H1 (cell line): ENCODE measurements around the gene CSRP1. TPM values are rescaled to one million over a fixed set of nuclear protein-coding genes. Genes with fewer than 3 reads are reported as not detected.

Experiments used
- CTCF ChIA-PET: fragments of 300-600 bp; sonication (Branson Sonifier 250); formaldehyde crosslinking; loops from one replicate; lab custom pipeline; 2021; ENCODE audit not compliant: partially characterized antibody; lab: Charles Lee
- POLR2A ChIA-PET: fragments of 300-600 bp; sonication (Branson Sonifier 250); formaldehyde crosslinking; loops from one replicate; lab custom pipeline; 2021; ENCODE audit warnings: inconsistent platforms; ENCODE audit not compliant: partially characterized antibody; lab: Charles Lee
- DNase-seq, 2 experiments: peaks; one replicate each; pipeline versions ENCODE4 v3.0.0 to v3.0.0-alpha.2; 2010 to 2022; ENCODE audit warnings: low spot score in 2 of 2, low read depth in 1 of 2, mixed read lengths in 1 of 2
- FAIRE-seq: peaks from 2 replicates; lab custom pipeline; 2011; peaks lifted over from hg19 to GRCh38; lab: Jason Lieb, UNC
- H2AFZ ChIP-seq: 2 replicates; pipeline ENCODE4 v1.8.1; 2012; ENCODE audit warnings: low read length, inconsistent platforms
- H2AK5ac ChIP-seq: 2 replicates; pipeline ENCODE4 v1.6.1; 2013; ENCODE audit warnings: low read depth, low read length
- H2BK120ac ChIP-seq: replicated peaks from 2 replicates; pipeline ENCODE3; 2013; ENCODE audit warnings: low read depth, low read length, inconsistent platforms
- H2BK12ac ChIP-seq: 2 replicates; pipeline ENCODE4 v1.6.1; 2013; ENCODE audit warnings: low read depth, low read length
- H2BK15ac ChIP-seq: 2 replicates; pipeline ENCODE4 v1.6.1; 2013; ENCODE audit warnings: low read length
- H2BK20ac ChIP-seq: 2 replicates; pipeline ENCODE4 v1.6.1; 2013; ENCODE audit warnings: low read length
- H2BK5ac ChIP-seq: 2 replicates; pipeline ENCODE4 v1.6.1; 2013; ENCODE audit warnings: low read depth, low read length
- H3K14ac ChIP-seq: 2 replicates; pipeline ENCODE4 v1.6.1; 2013; ENCODE audit warnings: inconsistent platforms; ENCODE audit not compliant: insufficient read length
- H3K18ac ChIP-seq: 2 replicates; pipeline ENCODE4 v1.6.1; 2013; ENCODE audit warnings: low read length; ENCODE audit errors: extremely low read depth
- H3K23ac ChIP-seq: 2 replicates; pipeline ENCODE4 v1.6.1; 2013; ENCODE audit warnings: inconsistent platforms; ENCODE audit not compliant: insufficient read length
- H3K23me2 ChIP-seq: 2 replicates; pipeline ENCODE4 v1.6.1; 2013; ENCODE audit warnings: low read depth, low read length
- H3K27ac ChIP-seq: 2 replicates; pipeline ENCODE4 v1.6.1; 2011; ENCODE audit warnings: low read depth, low read length, inconsistent platforms
- H3K27me3 ChIP-seq, 4 experiments: replicated peaks in 1 of 4; 1 replicate in 1 of 4; 2 replicates in 3 of 4; pipeline versions ENCODE4 v1.6.1 to v1.8.1; 2011 to 2013; ENCODE audit warnings: low read length in 3 of 4, mild to moderate bottlenecking in 3 of 4, inconsistent platforms in 2 of 4, mixed read lengths in 2 of 4, moderate library complexity in 1 of 4; ENCODE audit not compliant: control insufficient read depth in 3 of 4, insufficient read depth in 3 of 4; ENCODE audit errors: extremely low read depth in 1 of 4
- H3K36me3 ChIP-seq, 4 experiments: 2 replicates each; pipeline versions ENCODE4 v1.6.1 to v1.8.1; 2011 to 2013; ENCODE audit warnings: mild to moderate bottlenecking in 4 of 4, low read length in 3 of 4, moderate library complexity in 2 of 4, control low read depth in 1 of 4, inconsistent platforms in 1 of 4; ENCODE audit not compliant: insufficient read depth in 4 of 4, control insufficient read depth in 2 of 4
- H3K4ac ChIP-seq: replicated peaks from 2 replicates; pipeline ENCODE3; 2013; ENCODE audit warnings: low read length, low read depth, mixed read lengths, inconsistent platforms; ENCODE audit not compliant: insufficient read length
- H3K4me1 ChIP-seq, 4 experiments: replicated peaks in 1 of 4; 1 replicate in 1 of 4; 2 replicates in 3 of 4; pipeline versions ENCODE4 v1.6.1 to v1.8.1; 2011 to 2013; ENCODE audit warnings: low read length in 3 of 4, inconsistent platforms in 2 of 4, mixed read lengths in 1 of 4; ENCODE audit not compliant: insufficient read depth in 4 of 4, control insufficient read depth in 3 of 4
- H3K4me2 ChIP-seq, 2 experiments: 2 replicates each; pipeline versions ENCODE4 v1.6.1 to v1.8.1; 2011 to 2013; ENCODE audit warnings: low read depth in 2 of 2, low read length in 2 of 2, control low read depth in 1 of 2, inconsistent platforms in 1 of 2, mild to moderate bottlenecking in 1 of 2; ENCODE audit not compliant: insufficient read depth in 1 of 2
- H3K4me3 ChIP-seq, 4 experiments: fragments of 200-600, 300-600 bp in 1 of 4; sonication (generic), shearing (Covaris generic), sonication (Bioruptor Twin) in 1 of 4; 2 replicates each; pipeline versions ENCODE4 v1.5.1 to v1.8.1; 2011 to 2016; ENCODE audit warnings: low read length in 4 of 4, low read depth in 3 of 4, control low read depth in 2 of 4, inconsistent platforms in 2 of 4, mild to moderate bottlenecking in 2 of 4, mixed read lengths in 1 of 4, moderate library complexity in 1 of 4; ENCODE audit not compliant: insufficient read depth in 2 of 4; ENCODE audit errors: extremely low read depth in 1 of 4
- H3K56ac ChIP-seq: replicated peaks from 2 replicates; pipeline ENCODE3; 2013; ENCODE audit warnings: low read depth, mild to moderate bottlenecking, mixed read lengths, low read length, inconsistent platforms; ENCODE audit not compliant: insufficient read length
- H3K79me1 ChIP-seq: 2 replicates; pipeline ENCODE4 v1.6.1; 2013; ENCODE audit warnings: low read depth, low read length, control low read depth
- H3K79me2 ChIP-seq, 2 experiments: 2 replicates each; pipeline versions ENCODE4 v1.6.1 to v1.8.1; 2012 to 2013; ENCODE audit warnings: low read length in 2 of 2, mild to moderate bottlenecking in 2 of 2, inconsistent platforms in 1 of 2; ENCODE audit not compliant: insufficient read depth in 2 of 2, control insufficient read depth in 1 of 2
- H3K9ac ChIP-seq, 4 experiments: replicated peaks in 1 of 4; 1 replicate in 1 of 4; 2 replicates in 3 of 4; pipeline versions ENCODE4 v1.6.1 to v1.8.1; 2011 to 2013; ENCODE audit warnings: low read depth in 3 of 4, low read length in 3 of 4, control low read depth in 2 of 4, mild to moderate bottlenecking in 2 of 4, moderate library complexity in 2 of 4, inconsistent platforms in 1 of 4; ENCODE audit errors: extremely low read depth in 1 of 4
- H3K9me3 ChIP-seq, 2 experiments: 2 replicates each; pipeline versions ENCODE4 v1.6.1 to v1.8.1; 2012 to 2013; ENCODE audit warnings: mild to moderate bottlenecking in 2 of 2, moderate library complexity in 2 of 2, control low read depth in 1 of 2, inconsistent platforms in 1 of 2, low read depth in 1 of 2, low read length in 1 of 2, mixed read lengths in 1 of 2; ENCODE audit not compliant: insufficient read depth in 2 of 2
- H4K20me1 ChIP-seq, 2 experiments: replicated peaks in 1 of 2; 2 replicates each; pipeline versions ENCODE3 to v1.8.1; 2011 to 2013; ENCODE audit warnings: inconsistent platforms in 2 of 2, low read length in 2 of 2, mild to moderate bottlenecking in 1 of 2; ENCODE audit not compliant: insufficient read depth in 2 of 2, control insufficient read depth in 1 of 2
- H4K5ac ChIP-seq: 2 replicates; pipeline ENCODE4 v1.6.1; 2013; ENCODE audit warnings: low read length, low read depth, mixed read lengths, inconsistent platforms; ENCODE audit not compliant: insufficient read length
- H4K8ac ChIP-seq: 2 replicates; pipeline ENCODE4 v1.8.0; 2013; ENCODE audit warnings: mild to moderate bottlenecking, moderate library complexity, low read length, inconsistent platforms; ENCODE audit not compliant: insufficient read depth; ENCODE audit errors: extremely low read depth
- H4K91ac ChIP-seq: replicated peaks from 2 replicates; pipeline ENCODE3; 2013; ENCODE audit warnings: low read length, mixed read lengths, inconsistent platforms; ENCODE audit not compliant: insufficient read length
- CEBPB ChIP-seq: IDR thresholded peaks from 2 replicates; pipeline ENCODE4 v1.6.1; 2012; ENCODE audit warnings: low read depth, low read length
- CREB1 ChIP-seq: IDR thresholded peaks from 2 replicates; pipeline ENCODE4 v1.6.1; 2012; ENCODE audit warnings: inconsistent platforms
- FOSL1 ChIP-seq: IDR thresholded peaks from 2 replicates; pipeline ENCODE4 v1.6.1; 2011; ENCODE audit warnings: mild to moderate bottlenecking, low read depth, low read length, moderate library complexity; ENCODE audit not compliant: insufficient read depth
- GTF2F1 ChIP-seq: IDR thresholded peaks from 2 replicates; pipeline ENCODE4 v1.6.1; 2012; ENCODE audit warnings: low read depth, low read length, improper control_type of control experiment, borderline replicate concordance
- NRF1 ChIP-seq: IDR thresholded peaks from 2 replicates; pipeline ENCODE4 v1.6.1; 2011; ENCODE audit warnings: mild to moderate bottlenecking, low read depth, low read length, improper control_type of control experiment
- TAF1 ChIP-seq: IDR thresholded peaks from 2 replicates; pipeline ENCODE4 v1.6.1; 2011; ENCODE audit warnings: mild to moderate bottlenecking, low read depth, low read length
- TCF12 ChIP-seq: IDR thresholded peaks from 2 replicates; pipeline ENCODE4 v1.6.1; 2011; ENCODE audit warnings: low read depth, mild to moderate bottlenecking, low read length
- TEAD4 ChIP-seq: IDR thresholded peaks from 2 replicates; pipeline ENCODE4 v1.6.1; 2012; ENCODE audit warnings: low read depth, low read length, inconsistent platforms, mixed read lengths
- WGBS, 2 experiments: shearing (Covaris generic) in 1 of 2; methylation state at CpG; one replicate each; pipeline versions ENCODE4 v1.1.6 to v1.1.7; 2013 to 2015; ENCODE audit warnings: low lambda C conversion rate in 2 of 2, mixed read lengths in 2 of 2, inconsistent platforms in 1 of 2, low coverage in 1 of 2, missing lambda C conversion rate in 1 of 2; ENCODE audit not compliant: insufficient replicate concordance in 2 of 2, insufficient coverage in 1 of 2, insufficient read length in 1 of 2; ENCODE audit errors: extremely low coverage in 1 of 2, missing lambda C conversion rate in 1 of 2; 5-methylcytosine and 5-hydroxymethylcytosine counted together
- polyA plus RNA-seq, 7 experiments: library from polyadenylated mRNA; depleted of rRNA in 3 of 7; stranded (reverse) in 5 of 7; unstranded in 2 of 7; fragments of >200 nt in 5 of 7; fragments of 200-250 nt in 2 of 7; gene quantifications; 1 replicate in 5 of 7; 2 replicates in 1 of 7; 4 replicates in 1 of 7; pipeline versions ENCODE4 v1.2.1 to v1.2.3, GENCODE V29; 2011 to 2013; ENCODE audit warnings: missing spikeins in 2 of 7, mixed read lengths in 2 of 7
- total RNA-seq: library from RNA; stranded (reverse); fragmentation: NEBNext Ultra II Directional; extraction: Animal tissue kit (Norgen Biotek cat#: 25700); gene quantifications from 2 replicates; pipeline ENCODE4 v1.2.1, GENCODE V29; 2021
- TF ChIP-seq, protein P1 (sequence below): IDR thresholded peaks from 2 replicates; pipeline ENCODE4 v1.6.1; 2012; ENCODE audit warnings: inconsistent platforms
- TF ChIP-seq, protein P2 (sequence below), 3 experiments: IDR thresholded peaks; 1 replicate in 2 of 3; 2 replicates in 1 of 3; pipeline versions ENCODE4 v1.5.1 to v1.6.1; 2011; ENCODE audit warnings: low read length in 3 of 3, mild to moderate bottlenecking in 3 of 3, inconsistent platforms in 2 of 3, low read depth in 1 of 3, moderate library complexity in 1 of 3; ENCODE audit not compliant: insufficient read depth in 1 of 3; ENCODE audit errors: control extremely low read depth in 1 of 3

The CSRP1 gene
- total and polyA plus RNA-seq, 2 of the 8 experiments (the other 6 are each of a cell fraction or from before 2014, with no cell fraction given): 14.2 to 22.3 TPM

DNA sequence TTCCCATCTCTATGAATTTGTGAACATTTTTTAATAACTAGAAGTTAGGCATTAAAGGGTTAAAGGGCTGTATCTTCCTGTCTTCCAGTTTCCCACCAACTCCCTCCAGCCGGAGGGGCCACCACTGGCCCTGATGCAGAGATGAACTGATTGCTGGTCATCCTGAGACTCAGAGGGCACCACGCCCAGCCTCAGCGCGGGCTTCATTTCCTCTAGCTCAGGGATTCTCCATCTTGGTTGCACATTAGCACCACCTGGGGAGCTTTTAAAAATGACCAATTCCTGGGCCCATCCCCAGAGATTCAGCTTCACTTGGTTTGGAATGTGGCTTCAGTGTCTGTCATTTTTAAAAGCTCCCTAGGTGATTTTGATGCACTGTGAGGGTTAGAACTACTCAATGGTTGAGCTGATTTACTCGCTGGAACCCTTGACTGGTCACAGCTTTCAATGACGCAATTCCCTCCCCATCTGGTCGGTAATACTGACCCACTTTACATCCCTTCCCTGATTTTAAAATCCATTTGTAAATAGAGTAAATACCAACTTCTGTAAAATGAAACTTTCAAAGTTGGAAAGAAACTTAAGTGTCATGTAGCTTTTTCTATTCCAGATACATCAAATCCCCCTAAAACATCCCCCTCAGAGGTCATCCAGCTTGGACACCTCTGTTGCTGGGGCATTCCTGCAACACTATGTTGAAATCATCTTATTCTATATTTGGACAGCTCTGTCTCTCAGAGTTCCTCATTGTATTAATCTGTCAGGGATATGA is 37.1 kb upstream of the CSRP1 start:
- no peaks in the 10 kb centered on the region for H4K20me1 ChIP-seq
- H3K9ac ChIP-seq: no peak overlapping the region
- H4K91ac ChIP-seq: no peak overlapping the region
- FAIRE-seq: no peak
- H2BK120ac ChIP-seq: no peak overlapping the region
- no peak overlapping the region for H3K27ac ChIP-seq
- POLR2A ChIA-PET: interaction anchor here (0.7 kb wide), 1 partner anchor 12 kb away, joined by 3 read pairs; no protein-coding TSS in a partner anchor
- H4K5ac ChIP-seq: no peak overlapping the region
- H3K14ac ChIP-seq: no peak overlapping the region
- H3K79me2 ChIP-seq: no peaks in the 10 kb centered on the region
- H2BK5ac ChIP-seq: no peak overlapping the region
- peaks cover 2% of the 10 kb centered on the region in 4 experiments; a peak in 4 of 7 replicates for H3K4me1 ChIP-seq
- no peaks in the 10 kb centered on the region; the same call in 1 of the 2 replicates for H3K79me1 ChIP-seq
- no peak overlapping the region; the same call in 1 of the 2 replicates for H4K8ac ChIP-seq
- H2BK20ac ChIP-seq: no peak overlapping the region
- H3K18ac ChIP-seq: no peak overlapping the region
- CTCF ChIA-PET: interaction anchor here (0.7 to 43.8 kb wide), 10 partner anchors 11 to 249 kb away, joined by 3 to 929 read pairs (median 4); partner anchors contain the start of gene CSRP1
- DNase-seq: no peak
- no peak overlapping the region for H3K23ac ChIP-seq
- H3K4me3 ChIP-seq: no peak overlapping the region
- no peaks in the 10 kb centered on the region for H3K36me3 ChIP-seq
- H2BK15ac ChIP-seq: no peak overlapping the region
- no peak overlapping the region for H2AFZ ChIP-seq
- no peaks in the 10 kb centered on the region for H3K9me3 ChIP-seq
- no peak overlapping the region for H3K4ac ChIP-seq
- H3K23me2 ChIP-seq: peaks cover 9% of the 10 kb centered on the region; the same call in 1 of the 2 replicates
- H3K27me3 ChIP-seq: peaks cover 2 to 27% (median 23%) of the 10 kb centered on the region in 4 experiments
- 75% methylated on average over 7 of the region's 7 CpGs; no CpG with 5 or more reads in 1 of the 2 experiments for WGBS, 2 experiments
- no peak overlapping the region for H3K4me2 ChIP-seq
- no peak overlapping the region for H2AK5ac ChIP-seq
- no peak overlapping the region for H2BK12ac ChIP-seq
- H3K56ac ChIP-seq: no peak overlapping the region
- TF ChIP-seq CREB1 (no peak), CEBPB (no peak), FOSL1 (no peak), GTF2F1 (no peak), TCF12 (no peak), NRF1 (no peak), TAF1 (no peak), TEAD4 (no peak)
- TF ChIP-seq, protein P1, sequence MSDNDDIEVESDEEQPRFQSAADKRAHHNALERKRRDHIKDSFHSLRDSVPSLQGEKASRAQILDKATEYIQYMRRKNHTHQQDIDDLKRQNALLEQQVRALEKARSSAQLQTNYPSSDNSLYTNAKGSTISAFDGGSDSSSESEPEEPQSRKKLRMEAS: no peak
- TF ChIP-seq, protein P2, sequence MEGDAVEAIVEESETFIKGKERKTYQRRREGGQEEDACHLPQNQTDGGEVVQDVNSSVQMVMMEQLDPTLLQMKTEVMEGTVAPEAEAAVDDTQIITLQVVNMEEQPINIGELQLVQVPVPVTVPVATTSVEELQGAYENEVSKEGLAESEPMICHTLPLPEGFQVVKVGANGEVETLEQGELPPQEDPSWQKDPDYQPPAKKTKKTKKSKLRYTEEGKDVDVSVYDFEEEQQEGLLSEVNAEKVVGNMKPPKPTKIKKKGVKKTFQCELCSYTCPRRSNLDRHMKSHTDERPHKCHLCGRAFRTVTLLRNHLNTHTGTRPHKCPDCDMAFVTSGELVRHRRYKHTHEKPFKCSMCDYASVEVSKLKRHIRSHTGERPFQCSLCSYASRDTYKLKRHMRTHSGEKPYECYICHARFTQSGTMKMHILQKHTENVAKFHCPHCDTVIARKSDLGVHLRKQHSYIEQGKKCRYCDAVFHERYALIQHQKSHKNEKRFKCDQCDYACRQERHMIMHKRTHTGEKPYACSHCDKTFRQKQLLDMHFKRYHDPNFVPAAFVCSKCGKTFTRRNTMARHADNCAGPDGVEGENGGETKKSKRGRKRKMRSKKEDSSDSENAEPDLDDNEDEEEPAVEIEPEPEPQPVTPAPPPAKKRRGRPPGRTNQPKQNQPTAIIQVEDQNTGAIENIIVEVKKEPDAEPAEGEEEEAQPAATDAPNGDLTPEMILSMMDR (IDR thresholded peaks at IDR 0.05; ENCODE audit: control extremely low read depth in 1 of 3, insufficient read depth in 1 of 3, low read depth in 1 of 3, low read length in 3 of 3): no peak
